ENCODE measurements around the gene CPLX4. TPM values are rescaled to one million over a fixed set of nuclear protein-coding genes. Genes with fewer than 3 reads are reported as not detected.

Gene CPLX4
- total RNA-seq, 1 donor from 2014 or later = not detected

Other genes with a start within 250 kb of the CPLX4 start
- gene SEC11C, start 178.8 kb downstream of the CPLX4 start, total RNA-seq = 198 and 208 TPM in 2 replicates
- not detected in 2 replicates for gene GRP, start 98.5 kb downstream of the CPLX4 start, total RNA-seq
- gene RAX, start 45.2 kb downstream of the CPLX4 start, total RNA-seq = 0.32 TPM in 1 of 2 replicates, not detected in the other
- 141 and 146 TPM in 2 replicates for gene LMAN1, start 40.6 kb upstream of the CPLX4 start, total RNA-seq

Data from activated T-helper 2 cell treated with anti-CD3 and anti-CD28 coated beads, Interferon-gamma antibody, Interleukin-2, Interleukin-4, amounts not matched to agents 10 μg/mL and 5 μg/mL and 100 μg/mL, durations not matched to agents 14 hours and 24 hours and 36 hours (primary cell).